KMS-11 (cell line): Measurements from ENCODE around the gene TPX2.

Experiments
- H2AFZ ChIP-seq: fragments of 200-600 bp; sonication (generic); 2 replicates; pipeline ENCODE4 v1.6.1; 2016; ENCODE audit warnings: antibody characterized with exemption, mixed run types, low read depth
- H3K27ac ChIP-seq: fragments of 200-600 bp; sonication (generic); 2 replicates; pipeline ENCODE4 v1.6.1; 2016; ENCODE audit warnings: mild to moderate bottlenecking, mixed run types
- H3K27me3 ChIP-seq: fragments of 200-600 bp; sonication (generic); 2 replicates; pipeline ENCODE4 v1.6.1; 2017; ENCODE audit warnings: mild to moderate bottlenecking, low read depth, mixed run types, moderate library complexity; ENCODE audit not compliant: insufficient read depth
- H3K36me3 ChIP-seq: fragments of 200-600 bp; sonication (generic); 2 replicates; pipeline ENCODE4 v1.6.1; 2017; ENCODE audit warnings: mild to moderate bottlenecking, mixed run types; ENCODE audit not compliant: insufficient read depth
- H3K4me1 ChIP-seq: fragments of 200-600 bp; sonication (generic); 2 replicates; pipeline ENCODE4 v1.6.1; 2016; ENCODE audit warnings: mild to moderate bottlenecking, low read depth, mixed run types; ENCODE audit not compliant: poor library complexity, severe bottlenecking
- H3K4me2 ChIP-seq: fragments of 200-600 bp; sonication (generic); 2 replicates; pipeline ENCODE4 v1.7.0; 2016; ENCODE audit warnings: mild to moderate bottlenecking, mixed run types
- H3K4me3 ChIP-seq: fragments of 200-600 bp; sonication (generic); IDR thresholded peaks from 2 replicates; pipeline ENCODE4 v1.6.1; 2017; ENCODE audit warnings: low read depth, low read length, mixed read lengths; ENCODE audit not compliant: insufficient read depth
- H3K79me2 ChIP-seq: fragments of 200-600 bp; sonication (generic); 2 replicates; pipeline ENCODE4 v1.6.1; 2016; ENCODE audit warnings: low read depth, mixed run types; ENCODE audit not compliant: insufficient read depth
- H3K9ac ChIP-seq: fragments of 200-600 bp; sonication (generic); 2 replicates; pipeline ENCODE4 v1.6.1; 2016; ENCODE audit warnings: mild to moderate bottlenecking, mixed run types
- H4K20me1 ChIP-seq: fragments of 200-600 bp; sonication (generic); 2 replicates; pipeline ENCODE4 v1.6.1; 2016; ENCODE audit warnings: mild to moderate bottlenecking, mixed run types; ENCODE audit not compliant: insufficient read depth
- TF ChIP-seq, protein P1 (sequence below): fragments of 200-600 bp; sonication (generic); conservative IDR thresholded peaks from 2 replicates; pipeline ENCODE4 v1.6.1; 2017; ENCODE audit warnings: low read depth, mild to moderate bottlenecking, antibody characterized with exemption, low read length, moderate library complexity, mixed read lengths

Gene TPX2

DNA sequence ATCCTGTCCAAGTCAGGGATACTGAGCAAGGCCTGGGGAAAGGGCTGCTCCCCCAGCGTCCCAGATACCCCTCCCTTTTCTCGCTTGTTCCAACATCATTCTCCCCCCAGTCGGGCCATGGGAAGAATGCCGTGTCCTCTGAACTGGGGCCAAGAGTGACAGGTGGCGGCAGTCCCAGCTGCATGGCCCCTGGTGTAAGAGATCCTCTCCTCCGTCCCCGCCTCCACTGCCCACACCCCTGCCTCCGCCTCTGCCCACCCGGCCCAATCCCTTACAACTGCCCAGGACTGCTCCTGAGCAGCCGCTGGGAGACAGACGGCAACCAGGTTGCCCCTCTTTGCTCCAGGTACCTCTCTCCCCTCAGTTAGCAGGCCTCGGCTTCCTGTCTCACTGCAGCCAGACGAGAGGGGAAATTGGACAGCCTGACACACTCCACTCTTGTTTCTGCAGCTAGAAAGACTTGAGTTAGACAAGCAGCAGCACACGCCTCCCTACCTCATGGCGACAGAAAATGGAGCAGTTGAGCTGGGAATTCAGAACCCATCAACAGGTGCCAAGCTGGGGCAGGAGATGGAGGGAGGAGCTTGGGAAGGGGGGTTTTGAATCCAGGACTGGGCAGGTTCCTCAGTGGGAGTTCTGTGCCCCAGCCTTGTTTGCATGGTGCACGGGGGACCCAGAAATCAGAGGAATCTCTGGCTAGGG lies 80.1 kb downstream of the TPX2 start, which contains the start of gene MYLK2:
TSS of gene MYLK2 (plus strand) at position 274 of the 702 bp plus-strand sequence. CDS start at position 499, 225 bp downstream.
- Histone ChIP-seq H3K9ac (no peak within 1 kb of the TSS), H3K36me3 (no peaks in the 10 kb centered on the region), H3K4me1 (peaks cover 20% of the 10 kb centered on the region), H3K4me3 (no peak within 1 kb of the TSS), H4K20me1 (no peaks in the 10 kb centered on the region), H3K27me3 (peaks cover 5% of the 10 kb centered on the region; the same call in 1 of the 2 replicates), H3K27ac (no peak within 1 kb of the TSS), H3K79me2 (no peaks in the 10 kb centered on the region), H3K4me2 (no peak within 1 kb of the TSS), H2AFZ (no peak within 1 kb of the TSS)
- TF ChIP-seq, protein P1, sequence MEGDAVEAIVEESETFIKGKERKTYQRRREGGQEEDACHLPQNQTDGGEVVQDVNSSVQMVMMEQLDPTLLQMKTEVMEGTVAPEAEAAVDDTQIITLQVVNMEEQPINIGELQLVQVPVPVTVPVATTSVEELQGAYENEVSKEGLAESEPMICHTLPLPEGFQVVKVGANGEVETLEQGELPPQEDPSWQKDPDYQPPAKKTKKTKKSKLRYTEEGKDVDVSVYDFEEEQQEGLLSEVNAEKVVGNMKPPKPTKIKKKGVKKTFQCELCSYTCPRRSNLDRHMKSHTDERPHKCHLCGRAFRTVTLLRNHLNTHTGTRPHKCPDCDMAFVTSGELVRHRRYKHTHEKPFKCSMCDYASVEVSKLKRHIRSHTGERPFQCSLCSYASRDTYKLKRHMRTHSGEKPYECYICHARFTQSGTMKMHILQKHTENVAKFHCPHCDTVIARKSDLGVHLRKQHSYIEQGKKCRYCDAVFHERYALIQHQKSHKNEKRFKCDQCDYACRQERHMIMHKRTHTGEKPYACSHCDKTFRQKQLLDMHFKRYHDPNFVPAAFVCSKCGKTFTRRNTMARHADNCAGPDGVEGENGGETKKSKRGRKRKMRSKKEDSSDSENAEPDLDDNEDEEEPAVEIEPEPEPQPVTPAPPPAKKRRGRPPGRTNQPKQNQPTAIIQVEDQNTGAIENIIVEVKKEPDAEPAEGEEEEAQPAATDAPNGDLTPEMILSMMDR = no peak

DNA sequence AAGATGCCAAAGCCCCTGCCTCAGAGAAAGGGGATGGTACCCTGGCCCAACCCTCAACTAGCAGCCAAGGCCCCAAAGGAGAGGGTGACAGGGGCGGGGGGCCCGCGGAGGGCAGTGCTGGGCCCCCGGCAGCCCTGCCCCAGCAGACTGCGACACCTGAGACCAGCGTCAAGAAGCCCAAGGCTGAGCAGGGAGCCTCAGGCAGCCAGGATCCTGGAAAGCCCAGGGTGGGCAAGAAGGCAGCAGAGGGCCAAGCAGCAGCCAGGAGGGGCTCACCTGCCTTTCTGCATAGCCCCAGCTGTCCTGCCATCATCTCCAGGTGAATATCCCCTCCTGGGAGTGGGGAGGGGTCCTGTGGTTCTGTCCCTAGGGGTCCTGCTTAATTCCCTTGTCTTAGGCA lies 81.1 kb downstream of the TPX2 start:
- H3K9ac ChIP-seq = no peak overlapping the region
- peaks cover 20% of the 10 kb centered on the region for H3K4me1 ChIP-seq
- no peaks in the 10 kb centered on the region for H4K20me1 ChIP-seq
- peaks cover 5% of the 10 kb centered on the region; the same call in 1 of the 2 replicates for H3K27me3 ChIP-seq
- H3K36me3 ChIP-seq = no peaks in the 10 kb centered on the region
- no peak overlapping the region for H3K4me3 ChIP-seq
- H2AFZ ChIP-seq = no peak overlapping the region
- H3K79me2 ChIP-seq = no peaks in the 10 kb centered on the region
- H3K27ac ChIP-seq = no peak overlapping the region
- TF ChIP-seq, protein P1 = no peak
- no peak overlapping the region for H3K4me2 ChIP-seq

DNA sequence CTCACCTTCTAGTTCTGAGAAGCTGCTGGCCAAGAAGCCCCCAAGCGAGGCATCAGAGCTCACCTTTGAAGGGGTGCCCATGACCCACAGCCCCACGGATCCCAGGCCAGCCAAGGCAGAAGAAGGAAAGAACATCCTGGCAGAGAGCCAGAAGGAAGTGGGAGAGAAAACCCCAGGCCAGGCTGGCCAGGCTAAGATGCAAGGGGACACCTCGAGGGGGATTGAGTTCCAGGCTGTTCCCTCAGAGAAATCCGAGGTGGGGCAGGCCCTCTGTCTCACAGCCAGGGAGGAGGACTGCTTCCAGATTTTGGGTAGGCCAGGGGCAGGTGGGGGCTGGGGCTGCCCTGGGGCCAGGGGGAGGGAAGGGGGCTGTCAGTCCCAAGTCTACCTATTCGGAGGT lies 82.3 kb downstream of the TPX2 start:
- Histone ChIP-seq H3K4me3 (no peak overlapping the region), H3K27ac (no peak overlapping the region), H2AFZ (no peak overlapping the region), H4K20me1 (no peaks in the 10 kb centered on the region), H3K79me2 (no peaks in the 10 kb centered on the region), H3K4me2 (no peak overlapping the region), H3K27me3 (peaks cover 5% of the 10 kb centered on the region; the same call in 1 of the 2 replicates), H3K36me3 (no peaks in the 10 kb centered on the region), H3K9ac (no peak overlapping the region), H3K4me1 (peaks cover 20% of the 10 kb centered on the region)
- TF ChIP-seq, protein P1 = no peak

DNA sequence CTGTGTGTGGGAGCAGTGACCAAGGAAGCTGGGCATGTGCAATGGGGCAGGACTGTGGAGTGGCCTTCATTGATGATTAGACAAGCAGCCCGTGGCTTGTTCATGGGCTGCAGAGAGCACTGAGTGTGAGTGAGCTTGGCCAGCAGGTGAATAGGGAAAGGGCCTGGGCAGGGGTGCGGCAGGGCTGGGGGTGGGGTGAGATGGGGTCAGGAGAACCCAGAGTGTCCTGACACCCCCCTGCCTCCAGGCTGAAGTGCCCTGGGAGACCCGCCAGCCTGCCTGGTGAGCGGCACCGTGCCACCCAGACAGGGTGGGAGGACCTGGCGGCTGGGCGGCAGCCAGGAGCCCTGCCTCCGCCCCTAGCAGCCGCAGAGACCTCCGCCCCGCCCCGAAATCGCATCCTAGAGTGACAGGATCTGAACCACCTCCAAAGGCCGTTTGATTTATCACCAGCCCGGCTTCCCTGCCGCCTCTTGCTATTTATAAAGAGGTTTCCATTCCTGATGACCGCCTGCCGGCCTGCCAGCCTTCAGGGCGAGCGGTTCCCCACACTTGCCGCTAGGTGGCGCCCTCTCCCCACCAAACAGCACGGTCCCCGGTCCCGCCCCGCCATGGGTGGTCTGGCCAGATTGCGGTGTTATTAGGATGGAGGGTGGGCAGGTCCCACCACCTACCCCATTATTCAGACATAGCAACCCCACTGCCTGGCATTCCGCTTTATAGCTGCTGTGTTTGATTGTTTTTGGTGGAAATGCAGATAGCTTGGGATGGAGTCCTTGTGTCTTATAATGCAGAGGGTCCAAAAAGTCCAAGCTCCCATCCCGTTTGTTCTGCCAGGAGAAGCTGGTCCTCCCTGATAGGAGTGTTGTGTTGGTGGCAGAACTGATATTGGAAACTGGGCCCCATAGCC lies 83.6 kb downstream of the TPX2 start:
- Histone ChIP-seq H3K4me3 (no peak overlapping the region), H3K36me3 (no peaks in the 10 kb centered on the region), H4K20me1 (no peaks in the 10 kb centered on the region), H2AFZ (peak overlapping the region; percentile 47), H3K79me2 (no peaks in the 10 kb centered on the region), H3K4me2 (peak overlapping the region; percentile 56), H3K27ac (no peak overlapping the region), H3K4me1 (peaks cover 20% of the 10 kb centered on the region), H3K9ac (no peak overlapping the region), H3K27me3 (peaks cover 5% of the 10 kb centered on the region; the same call in 1 of the 2 replicates)
- TF ChIP-seq, protein P1 = peak; percentile 100
